T-helper 2 cell (primary cell): Measurements from ENCODE around the gene SPAG16.

Experiments
- DNase-seq, 5 experiments: peaks; one replicate each; pipeline versions ENCODE4 v3.0.0 to v3.0.0-alpha.2; 2012 to 2022

The SPAG16 gene

GRCh38 chr2:214196260-214196659, 912.0 kb downstream of the SPAG16 start:
- DNase-seq: no peak

DNA sequence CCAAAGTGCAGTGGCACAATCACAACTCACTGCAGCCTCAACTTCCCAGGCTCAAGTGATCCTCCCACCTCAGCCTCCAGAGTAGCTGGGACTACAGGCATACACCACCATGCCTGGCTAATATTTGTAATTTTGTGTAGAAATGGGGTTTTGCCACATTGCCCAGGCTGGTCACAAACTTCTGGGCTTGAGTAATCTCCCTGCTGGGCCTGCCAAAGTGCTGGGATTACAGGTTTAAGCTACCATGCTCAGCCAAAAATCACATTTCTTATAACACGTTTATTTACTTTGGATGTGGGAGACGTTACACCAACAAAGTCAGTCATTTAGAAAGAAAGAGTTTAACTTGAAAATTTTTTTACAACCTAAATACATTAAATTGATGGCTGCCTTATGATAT, 917.6 kb downstream of the SPAG16 start:
- DNase-seq: no peak

DNA sequence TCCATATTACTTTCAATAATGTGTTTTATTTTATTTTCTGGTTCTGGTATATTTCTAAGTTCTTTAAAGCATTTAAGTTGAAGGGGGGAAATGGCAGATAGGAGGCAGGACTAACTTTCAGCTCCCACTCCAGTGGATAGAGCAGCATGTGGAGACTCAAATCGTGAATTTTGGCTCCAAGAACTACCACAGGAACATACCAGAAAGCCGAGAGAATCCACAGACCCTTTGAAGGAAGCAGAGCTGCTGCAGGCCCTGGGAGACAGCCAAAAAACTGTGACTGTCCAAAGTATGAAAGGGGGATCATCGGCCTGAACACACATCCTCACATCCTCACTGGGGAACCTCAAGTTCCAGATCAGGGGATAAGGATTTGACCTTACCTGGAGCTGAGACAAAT, 919.0 kb downstream of the SPAG16 start:
- no peak for DNase-seq

DNA sequence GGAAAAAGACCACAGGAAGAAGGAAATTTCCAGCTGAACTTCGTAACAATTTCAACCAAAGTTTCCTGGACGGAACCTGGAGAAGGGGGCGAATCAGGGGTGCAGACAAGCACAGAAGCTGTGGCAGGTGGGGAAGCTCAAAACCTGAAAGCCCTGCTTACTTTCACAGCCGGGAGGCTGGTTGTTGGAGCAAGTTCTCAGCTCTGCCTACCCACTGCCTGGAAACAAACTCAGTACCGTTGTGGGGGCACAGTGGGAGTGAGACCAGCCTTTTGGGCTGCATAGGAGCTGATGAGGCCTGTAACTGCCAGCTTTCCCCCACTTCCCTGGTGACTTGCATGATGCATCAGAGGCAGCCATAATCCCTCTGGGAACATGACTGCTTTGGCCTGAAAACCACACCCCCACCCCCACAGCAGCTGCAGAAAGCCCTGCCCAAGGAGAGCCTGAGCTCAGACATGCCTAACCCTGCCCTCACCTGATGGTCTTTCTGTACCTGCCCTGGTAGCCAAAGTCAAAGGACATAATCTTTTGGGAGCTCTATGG, 919.6 kb downstream of the SPAG16 start:
- DNase-seq: no peak

- no peak for DNase-seq
Observed at GRCh38 chr2:214215107-214215506, 930.8 kb downstream of the SPAG16 start.

GRCh38 chr2:214217136-214217535, 932.9 kb downstream of the SPAG16 start:
- no peak for DNase-seq

DNA sequence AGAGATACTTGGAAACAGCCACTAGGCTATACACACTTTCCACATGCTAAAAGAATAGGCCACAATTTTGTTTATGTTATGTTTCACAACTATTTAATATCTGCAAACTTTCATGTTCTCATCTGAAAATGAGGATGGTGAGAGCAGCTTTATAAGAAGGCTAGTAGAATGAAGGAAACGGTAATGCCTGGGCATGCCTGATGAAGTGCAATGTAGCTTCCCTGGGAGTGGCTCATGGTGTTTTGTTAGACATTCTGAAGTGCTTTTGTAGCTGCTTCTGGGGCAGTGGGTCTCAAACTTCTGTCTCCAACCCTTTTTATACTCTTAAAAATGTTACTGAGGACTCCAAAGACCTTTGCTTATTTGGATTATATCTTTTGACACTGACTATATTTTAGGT, 933.3 kb downstream of the SPAG16 start:
- no peak for DNase-seq

GRCh38 chr2:214220251-214220650, 936.0 kb downstream of the SPAG16 start:
- no peak for DNase-seq

DNA sequence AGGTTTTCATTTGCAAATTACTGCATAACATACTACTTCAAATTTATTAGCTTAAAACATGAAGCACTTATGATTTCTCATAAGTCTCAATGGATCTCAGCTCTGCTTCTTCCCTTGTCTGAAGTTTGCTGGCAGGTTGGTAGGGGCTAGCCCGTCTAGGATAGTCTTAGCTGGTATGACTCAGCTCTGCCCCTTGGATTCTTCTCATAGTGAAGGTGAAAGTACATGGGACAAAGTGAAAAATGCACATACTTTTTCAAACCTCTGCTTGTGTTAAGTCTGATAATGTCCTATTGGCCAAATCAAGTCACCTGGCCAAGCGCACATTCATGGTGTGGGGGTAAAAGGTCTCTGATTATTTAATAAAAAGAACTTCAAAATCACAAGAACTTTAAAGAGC, 941.8 kb downstream of the SPAG16 start:
- DNase-seq: no peak

GRCh38 chr2:214232271-214232670, 948.0 kb downstream of the SPAG16 start:
- DNase-seq: no peak

GRCh38 chr2:214233164-214233563, 948.9 kb downstream of the SPAG16 start:
- no peak for DNase-seq

DNA sequence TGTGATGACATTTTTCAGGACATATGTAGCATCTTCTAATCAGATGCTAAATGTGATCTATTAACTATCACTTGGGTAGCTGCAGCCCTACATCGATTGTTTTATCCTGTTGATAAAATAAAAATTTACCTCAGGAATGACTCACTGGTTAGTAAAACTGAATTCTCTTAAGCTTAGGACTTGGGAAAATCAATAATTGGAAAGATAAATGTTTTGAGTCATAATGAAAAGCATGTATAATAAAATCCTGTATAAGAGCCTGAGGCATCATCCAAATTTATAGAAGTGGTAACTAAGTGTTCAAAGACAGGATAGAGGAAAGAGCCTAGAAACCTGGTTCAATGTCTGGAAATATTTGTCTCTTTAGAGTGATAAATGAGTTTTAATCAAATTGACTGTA, 958.5 kb downstream of the SPAG16 start:
- no peak for DNase-seq

DNA sequence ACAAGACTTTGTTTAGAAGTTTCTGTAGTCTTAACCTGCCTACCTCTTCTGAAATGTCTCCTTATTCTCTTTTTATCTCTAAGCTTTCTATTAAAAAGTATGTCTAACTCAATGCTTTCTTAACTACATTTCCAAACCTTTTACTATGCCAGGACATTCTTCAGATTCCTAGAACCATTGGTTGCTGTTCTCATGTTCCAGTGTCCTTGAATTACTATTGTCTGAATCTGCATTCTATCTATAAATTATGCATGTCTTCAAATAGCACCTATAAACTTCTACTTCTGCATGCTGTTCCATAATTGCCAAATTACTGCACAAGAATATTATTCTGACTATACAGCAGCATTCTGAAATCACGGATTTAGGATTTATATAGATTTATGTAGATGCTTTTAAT, 960.6 kb downstream of the SPAG16 start:
- DNase-seq: no peak

DNA sequence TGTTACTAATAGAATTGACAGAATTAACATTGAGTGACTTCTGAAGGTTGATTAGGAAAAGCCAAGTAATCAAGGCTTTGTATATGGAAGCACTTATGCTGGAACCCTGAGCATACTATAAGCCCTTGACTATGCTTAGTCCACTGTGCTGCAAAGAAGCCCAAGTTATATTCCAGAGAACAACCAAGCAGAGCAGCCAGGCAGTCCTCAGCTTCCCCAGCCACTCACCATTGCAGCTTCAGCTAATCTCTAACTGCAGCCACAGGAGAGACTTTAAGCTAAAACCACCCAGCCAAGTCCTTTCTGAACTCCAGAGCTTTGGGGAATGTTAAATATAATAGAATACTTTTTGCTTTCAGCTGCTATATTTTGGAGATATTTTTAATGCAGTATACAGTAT, 962.2 kb downstream of the SPAG16 start:
- no peak for DNase-seq

DNA sequence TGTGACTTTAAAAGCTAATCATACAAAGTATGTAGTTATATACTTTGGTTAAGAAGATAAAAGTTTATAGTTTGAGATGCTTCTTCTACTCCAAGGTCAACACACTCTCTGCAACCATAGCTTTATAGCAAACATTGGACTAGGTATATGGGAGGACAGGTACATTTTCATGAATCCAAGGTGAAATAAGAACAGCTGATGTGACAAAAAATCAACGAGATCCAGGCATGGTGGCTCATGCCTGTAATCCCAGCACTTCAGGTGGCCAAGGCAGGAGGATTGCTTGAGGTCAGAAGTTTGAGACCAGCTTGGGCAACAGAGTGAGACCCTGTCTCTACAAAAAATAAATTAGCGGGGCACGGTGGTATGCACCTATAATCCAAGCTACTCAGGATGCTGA, 963.3 kb downstream of the SPAG16 start:
- no peak for DNase-seq

- DNase-seq: no peak
Observed at GRCh38 chr2:214255046-214255445, 970.8 kb downstream of the SPAG16 start.

DNA sequence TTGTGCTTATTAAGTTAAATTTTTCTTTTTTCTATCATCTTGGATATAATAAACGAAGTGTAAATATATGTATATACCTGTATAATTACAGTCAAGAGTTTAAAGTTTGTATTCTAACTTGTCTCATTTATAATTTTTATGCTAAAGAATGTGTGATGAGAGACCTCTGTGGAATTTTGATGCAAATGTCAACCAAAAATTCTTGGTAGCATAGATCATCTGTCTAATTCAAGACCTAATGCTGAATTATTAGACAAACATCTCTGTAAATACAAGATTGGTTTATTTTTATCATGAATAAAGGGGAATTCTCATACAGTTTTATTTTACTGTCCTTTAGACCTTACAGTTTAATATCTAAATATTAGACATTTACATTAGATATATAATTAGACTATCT, 977.4 kb downstream of the SPAG16 start:
- DNase-seq: no peak

GRCh38 chr2:214264171-214264570, 979.9 kb downstream of the SPAG16 start:
- DNase-seq: no peak

DNA sequence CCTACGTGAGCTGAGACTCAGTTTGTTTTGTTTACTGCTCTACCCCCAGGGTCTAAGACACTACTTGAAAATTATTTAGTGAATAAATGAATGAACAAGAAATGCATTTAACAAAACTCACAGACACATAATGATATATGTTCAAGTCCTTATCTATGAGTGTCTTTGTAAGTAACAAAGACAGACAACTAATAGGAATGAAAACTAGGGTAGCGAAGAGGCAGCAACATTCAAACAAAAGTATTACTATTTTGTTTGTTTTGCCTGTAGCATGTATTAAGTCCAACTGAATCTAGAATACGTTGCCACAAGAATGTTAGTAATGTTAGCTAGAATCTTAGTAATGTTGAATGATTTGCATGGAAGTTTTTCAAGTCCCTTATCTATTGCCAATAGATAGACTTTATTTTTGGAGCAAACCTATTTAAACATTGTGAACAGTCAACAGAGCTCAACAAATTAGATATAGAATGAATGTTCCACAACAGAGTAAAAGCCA, 981.8 kb downstream of the SPAG16 start:
- DNase-seq: no peak

DNA sequence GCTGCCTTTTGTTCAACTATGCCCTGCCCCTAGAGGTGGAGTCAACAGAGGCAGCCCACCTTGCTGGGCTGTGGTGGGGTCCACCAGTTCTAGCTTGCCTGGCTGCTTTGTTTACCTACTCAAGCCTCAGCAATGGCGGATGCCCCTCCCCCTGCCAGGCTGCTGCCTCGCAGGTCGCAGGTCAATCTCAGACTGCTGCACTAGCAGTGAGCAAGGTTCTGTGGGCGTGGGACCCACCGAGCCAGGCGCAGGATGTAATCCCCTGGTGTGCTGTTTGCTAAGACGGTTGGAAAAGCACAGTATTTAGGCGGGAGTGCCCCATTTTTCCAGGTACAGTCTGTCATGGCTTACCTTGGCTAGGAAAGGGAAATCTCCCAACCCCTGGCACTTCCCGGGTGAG, 993.6 kb downstream of the SPAG16 start:
- no peak for DNase-seq

DNA sequence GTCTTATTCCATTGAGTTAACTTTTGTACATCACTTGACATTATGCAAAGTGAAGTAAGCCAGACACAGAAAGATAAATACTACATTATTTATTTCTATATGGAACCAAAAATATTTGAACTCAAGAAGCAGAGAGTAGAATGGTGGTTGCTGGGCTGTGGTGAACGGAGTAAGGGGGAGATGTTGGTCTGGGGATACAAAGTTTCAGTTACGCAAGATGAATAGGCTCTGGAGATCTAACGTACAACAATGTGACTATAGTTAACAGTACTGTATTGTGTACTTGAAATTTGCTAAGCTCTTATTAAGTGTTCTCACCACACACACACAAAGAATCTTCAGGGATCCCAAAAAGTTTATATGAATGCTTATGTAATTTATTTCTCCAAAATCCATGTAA, 1001.7 kb downstream of the SPAG16 start:
- DNase-seq: no peak

GRCh38 chr2:214293593-214293992, 1009.3 kb downstream of the SPAG16 start:
- no peak for DNase-seq

GRCh38 chr2:214294426-214294825, 1010.2 kb downstream of the SPAG16 start:
- DNase-seq: no peak

DNA sequence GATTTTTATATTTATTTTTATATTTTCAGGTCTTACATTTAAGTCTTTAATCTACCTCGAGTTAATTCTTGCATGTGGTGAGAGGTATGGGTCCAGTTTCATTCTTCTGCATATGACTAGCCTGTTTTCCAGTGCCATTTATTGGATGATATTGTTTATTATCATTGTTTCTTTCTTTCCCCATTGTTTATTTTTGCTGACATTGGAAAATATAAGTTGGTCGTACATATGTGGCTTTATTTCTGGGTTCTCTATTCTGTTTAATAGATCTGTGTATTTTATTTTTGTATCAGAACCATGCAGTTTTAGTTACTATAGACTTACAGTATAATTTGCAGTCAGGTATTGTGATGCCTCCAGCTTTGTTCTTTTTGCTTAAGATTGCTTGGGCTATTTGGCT, 1013.2 kb downstream of the SPAG16 start:
- DNase-seq: no peak

DNA sequence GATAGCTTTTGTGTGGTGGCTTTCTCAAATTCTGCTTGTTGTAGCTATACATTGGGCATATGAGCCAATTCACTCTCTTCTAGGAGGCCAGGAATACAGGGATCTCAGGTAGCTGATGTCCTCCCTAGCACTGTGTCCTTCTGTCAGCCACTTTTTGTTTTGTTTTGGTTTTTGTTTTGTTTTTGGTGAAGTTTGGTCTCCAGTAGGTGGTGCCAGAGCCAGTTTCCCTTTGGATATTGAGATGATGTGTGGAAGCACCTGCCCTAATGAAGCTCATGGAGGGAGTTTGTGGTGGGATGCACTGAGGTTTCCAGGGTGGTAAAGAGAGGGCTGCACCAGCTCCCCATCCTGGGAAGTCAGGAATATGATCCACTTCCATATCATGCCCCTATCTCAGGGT, 1026.1 kb downstream of the SPAG16 start:
- no peak for DNase-seq
